ENCODE data around the gene KAT7.

Gene KAT7

GRCh38 chr17:49746791-49747490, 41.5 kb upstream of the KAT7 start:
- DNase-seq (ENCODE audit: low spot score) = no peak
- TF ChIP-seq CTCF (IDR thresholded peaks at IDR 0.05) = no peak
- Histone ChIP-seq H3K4me3 (no peak overlapping the region), H3K27ac (peak overlapping the region in 1 of 2 donors; percentile 7)

GRCh38 chr17:49747632-49748031, 40.8 kb upstream of the KAT7 start:
- H3K27ac ChIP-seq = peak overlapping the region in 1 of 2 donors; percentile 7
- no peak overlapping the region for H3K4me3 ChIP-seq
- no peak for DNase-seq (ENCODE audit: low spot score)
- no peak for TF ChIP-seq CTCF (IDR thresholded peaks at IDR 0.05)

- H3K27ac ChIP-seq = no peak overlapping the region
- no peak for TF ChIP-seq CTCF (IDR thresholded peaks at IDR 0.05)
- H3K4me3 ChIP-seq = no peak overlapping the region
- no peak for DNase-seq (ENCODE audit: low spot score)
These were observed 40.3 kb upstream of the KAT7 start for GRCh38 chr17:49748223-49748622.

- no peak overlapping the region for H3K4me3 ChIP-seq
- no peak for TF ChIP-seq CTCF (IDR thresholded peaks at IDR 0.05)
- no peak for DNase-seq (ENCODE audit: low spot score)
These were observed 39.7 kb upstream of the KAT7 start for GRCh38 chr17:49748791-49749190.

GRCh38 chr17:49749730-49750129, 38.8 kb upstream of the KAT7 start:
- no peak for TF ChIP-seq CTCF (IDR thresholded peaks at IDR 0.05)
- H3K27ac ChIP-seq = no peak overlapping the region

More at GRCh38 chr17:49748791-49749190, 39.7 kb upstream of the KAT7 start:
- H3K27ac ChIP-seq = no peak overlapping the region

GRCh38 chr17:49752508-49752907, 36.0 kb upstream of the KAT7 start:
- Histone ChIP-seq H3K4me3 (no peak overlapping the region), H3K27ac (no peak overlapping the region)
- no peak for TF ChIP-seq CTCF (IDR thresholded peaks at IDR 0.05)
- no peak for DNase-seq (ENCODE audit: low spot score)

More at GRCh38 chr17:49749730-49750129, 38.8 kb upstream of the KAT7 start:
- DNase-seq (ENCODE audit: low spot score) = no peak
- H3K4me3 ChIP-seq = no peak overlapping the region

GRCh38 chr17:49753959-49754391, 34.5 kb upstream of the KAT7 start:
- H3K4me3 ChIP-seq = no peak overlapping the region
- no peak for TF ChIP-seq CTCF (IDR thresholded peaks at IDR 0.05)
- DNase-seq (ENCODE audit: low spot score) = no peak
- no peak overlapping the region for H3K27ac ChIP-seq

Measured in coronary artery (tissue), 2 donors.